ENCODE measurements around the gene POLE4. TPM values are rescaled to one million over a fixed set of nuclear protein-coding genes. Genes with fewer than 3 reads are reported as not detected.

POLE4 gene
- total RNA-seq, 2 experiments from 2014 or later, result 35.5 to 39.5 TPM

- no peak for DNase-seq
- Mint-ChIP-seq H3K4me3 (no peak overlapping the region), H3K27me3 (no peaks in the 10 kb centered on the region), H3K36me3 (ENCODE audit: low read depth) (peaks cover 19% of the 10 kb centered on the region), H3K9me3 (peaks cover 16% of the 10 kb centered on the region), H3K4me1 (peaks cover 13% of the 10 kb centered on the region), H3K27ac (no peak overlapping the region)
- ChIA-PET CTCF (no interaction called here), POLR2A (interaction anchor here (0.5 kb wide), 1 partner anchor 14 kb away, joined by 3 read pairs; no protein-coding TSS in a partner anchor)
Observed at GRCh38 chr2:74947703-74948102, 10.7 kb upstream of the POLE4 start.

GRCh38 chr2:74948779-74949178, 9.7 kb upstream of the POLE4 start:
- POLR2A ChIA-PET, result no interaction called here
- Mint-ChIP-seq H3K27me3 (no peaks in the 10 kb centered on the region), H3K4me1 (peaks cover 13% of the 10 kb centered on the region), H3K36me3 (ENCODE audit: low read depth) (peaks cover 27% of the 10 kb centered on the region), H3K4me3 (no peak overlapping the region), H3K27ac (no peak overlapping the region), H3K9me3 (peaks cover 20% of the 10 kb centered on the region)
- DNase-seq, result no peak
- CTCF ChIA-PET, result no interaction called here

- Mint-ChIP-seq H3K4me1 (peaks cover 15% of the 10 kb centered on the region), H3K9me3 (peaks cover 27% of the 10 kb centered on the region), H3K4me3 (no peak overlapping the region), H3K36me3 (ENCODE audit: low read depth) (peaks cover 37% of the 10 kb centered on the region), H3K27ac (no peak overlapping the region), H3K27me3 (no peaks in the 10 kb centered on the region)
- ChIA-PET CTCF (no interaction called here), POLR2A (no interaction called here)
- no peak for DNase-seq
Observed at GRCh38 chr2:74951211-74951754, 7.2 kb upstream of the POLE4 start.

- no peak for DNase-seq
- ChIA-PET POLR2A (no interaction called here), CTCF (no interaction called here)
- H3K4me1 Mint-ChIP-seq, result peaks cover 15% of the 10 kb centered on the region
- H3K27ac Mint-ChIP-seq, result no peak overlapping the region
- no peaks in the 10 kb centered on the region for H3K27me3 Mint-ChIP-seq
- peaks cover 37% of the 10 kb centered on the region for H3K36me3 Mint-ChIP-seq (ENCODE audit: low read depth)
- peaks cover 25% of the 10 kb centered on the region for H3K9me3 Mint-ChIP-seq
- no peak overlapping the region for H3K4me3 Mint-ChIP-seq
Observed at GRCh38 chr2:74952575-74952974, 5.9 kb upstream of the POLE4 start.

- H3K36me3 Mint-ChIP-seq (ENCODE audit: low read depth), result peaks cover 40% of the 10 kb centered on the region
- no peaks in the 10 kb centered on the region for H3K27me3 Mint-ChIP-seq
- no peak overlapping the region for H3K4me3 Mint-ChIP-seq
- H3K4me1 Mint-ChIP-seq, result peaks cover 24% of the 10 kb centered on the region
- DNase-seq, result no peak
- POLR2A ChIA-PET, result no interaction called here
- H3K9me3 Mint-ChIP-seq, result peaks cover 28% of the 10 kb centered on the region
- CTCF ChIA-PET, result no interaction called here
- no peak overlapping the region for H3K27ac Mint-ChIP-seq
Observed at GRCh38 chr2:74953796-74954499, 4.5 kb upstream of the POLE4 start.

GRCh38 chr2:74954500-74954874, 4.0 kb upstream of the POLE4 start:
- Mint-ChIP-seq H3K36me3 (ENCODE audit: low read depth) (peaks cover 43% of the 10 kb centered on the region), H3K27ac (no peak overlapping the region), H3K27me3 (no peaks in the 10 kb centered on the region), H3K4me1 (peaks cover 29% of the 10 kb centered on the region), H3K4me3 (no peak overlapping the region), H3K9me3 (peaks cover 25% of the 10 kb centered on the region)
- CTCF ChIA-PET, result no interaction called here
- no peak for DNase-seq
- POLR2A ChIA-PET, result no interaction called here

GRCh38 chr2:74957886-74958273, 563 bp upstream of the POLE4 start:
- Mint-ChIP-seq H3K27ac (peak overlapping the region; percentile 92), H3K4me3 (peak overlapping the region; percentile 74)

GRCh38 chr2:74959106-74959751, 786 bp downstream of the POLE4 start:
- H3K27me3 Mint-ChIP-seq, result no peaks in the 10 kb centered on the region
- ChIA-PET CTCF (no interaction called here), POLR2A (no interaction called here)
- DNase-seq, result no peak
- peak overlapping the region; percentile 74 for H3K4me3 Mint-ChIP-seq
- H3K9me3 Mint-ChIP-seq, result peaks cover 13% of the 10 kb centered on the region
- peak overlapping the region; percentile 92 for H3K27ac Mint-ChIP-seq
- H3K4me1 Mint-ChIP-seq, result peaks cover 44% of the 10 kb centered on the region
- peaks cover 60% of the 10 kb centered on the region for H3K36me3 Mint-ChIP-seq (ENCODE audit: low read depth)

More at GRCh38 chr2:74957886-74958273, 563 bp upstream of the POLE4 start:
- DNase-seq, result no peak
- peaks cover 61% of the 10 kb centered on the region for H3K36me3 Mint-ChIP-seq (ENCODE audit: low read depth)
- H3K9me3 Mint-ChIP-seq, result peaks cover 14% of the 10 kb centered on the region
- ChIA-PET POLR2A (no interaction called here), CTCF (interaction anchor here (1.2 kb wide), 1 partner anchor 26 kb away, joined by 3 read pairs; no protein-coding TSS in a partner anchor)
- no peaks in the 10 kb centered on the region for H3K27me3 Mint-ChIP-seq
- H3K4me1 Mint-ChIP-seq, result peaks cover 46% of the 10 kb centered on the region

GRCh38 chr2:74966887-74967286, 8.4 kb downstream of the POLE4 start:
- Mint-ChIP-seq H3K27ac (peak overlapping the region; percentile 91), H3K9me3 (peaks cover 21% of the 10 kb centered on the region), H3K36me3 (ENCODE audit: low read depth) (peaks cover 57% of the 10 kb centered on the region), H3K4me1 (peaks cover 26% of the 10 kb centered on the region), H3K4me3 (peak overlapping the region; percentile 3), H3K27me3 (no peaks in the 10 kb centered on the region)
- DNase-seq, result no peak
- CTCF ChIA-PET, result interaction anchor here (0.8 kb wide), 1 partner anchor 19 kb away, joined by 5 read pairs; no protein-coding TSS in a partner anchor
- POLR2A ChIA-PET, result no interaction called here

GRCh38 chr2:74975016-74975415, 16.6 kb downstream of the POLE4 start:
- ChIA-PET POLR2A (interaction anchor here (0.6 kb wide), 1 partner anchor 16 kb away, joined by 3 read pairs; no protein-coding TSS in a partner anchor), CTCF (interaction anchor here (1.2 kb wide), 1 partner anchor 16 kb away, joined by 3 read pairs; no protein-coding TSS in a partner anchor)
- H3K27me3 Mint-ChIP-seq, result no peaks in the 10 kb centered on the region
- peaks cover 6% of the 10 kb centered on the region for H3K36me3 Mint-ChIP-seq (ENCODE audit: low read depth)
- no peaks in the 10 kb centered on the region for H3K9me3 Mint-ChIP-seq
- H3K27ac Mint-ChIP-seq, result no peak overlapping the region
- no peak for DNase-seq
- no peak overlapping the region for H3K4me3 Mint-ChIP-seq
- no peaks in the 10 kb centered on the region for H3K4me1 Mint-ChIP-seq

- Mint-ChIP-seq H3K36me3 (ENCODE audit: low read depth) (peaks cover 3% of the 10 kb centered on the region), H3K9me3 (no peaks in the 10 kb centered on the region), H3K4me3 (no peak overlapping the region), H3K4me1 (no peaks in the 10 kb centered on the region), H3K27ac (no peak overlapping the region), H3K27me3 (no peaks in the 10 kb centered on the region)
- POLR2A ChIA-PET, result no interaction called here
- no peak for DNase-seq
- CTCF ChIA-PET, result no interaction called here
Observed at GRCh38 chr2:74979844-74980243, 21.4 kb downstream of the POLE4 start.

GRCh38 chr2:74982577-74982976, 24.1 kb downstream of the POLE4 start:
- no peak overlapping the region for H3K27ac Mint-ChIP-seq
- H3K9me3 Mint-ChIP-seq, result no peaks in the 10 kb centered on the region
- DNase-seq, result no peak
- no peaks in the 10 kb centered on the region for H3K27me3 Mint-ChIP-seq
- CTCF ChIA-PET, result interaction anchor here (2.1 kb wide), 1 partner anchor 8 kb away, joined by 5 read pairs; no protein-coding TSS in a partner anchor
- no peaks in the 10 kb centered on the region for H3K4me1 Mint-ChIP-seq
- H3K36me3 Mint-ChIP-seq (ENCODE audit: low read depth), result peaks cover 4% of the 10 kb centered on the region
- no peak overlapping the region for H3K4me3 Mint-ChIP-seq
- POLR2A ChIA-PET, result no interaction called here

GRCh38 chr2:74983631-74984392, 25.4 kb downstream of the POLE4 start:
- no peaks in the 10 kb centered on the region for H3K4me1 Mint-ChIP-seq

More at GRCh38 chr2:74983631-74984392, 25.4 kb downstream of the POLE4 start:
- ChIA-PET CTCF (interaction anchor here (1.2 kb wide), 1 partner anchor 26 kb away, joined by 3 read pairs; no protein-coding TSS in a partner anchor), POLR2A (no interaction called here)
- H3K9me3 Mint-ChIP-seq, result no peaks in the 10 kb centered on the region
- peaks cover 4% of the 10 kb centered on the region for H3K36me3 Mint-ChIP-seq (ENCODE audit: low read depth)
- no peak overlapping the region for H3K27ac Mint-ChIP-seq
- no peaks in the 10 kb centered on the region for H3K27me3 Mint-ChIP-seq
- no peak for DNase-seq
- no peak overlapping the region for H3K4me3 Mint-ChIP-seq
